H1 (cell line): ENCODE results near the gene PURB.

Experiments used
- ATF2 ChIP-seq: IDR thresholded peaks from 2 replicates; pipeline ENCODE4 v1.6.1; 2012; ENCODE audit warnings: low read length, inconsistent platforms
- BRCA1 ChIP-seq: IDR thresholded peaks from 2 replicates; pipeline ENCODE4 v1.6.1; 2012; ENCODE audit warnings: low read depth, low read length, improper control_type of control experiment
- CBX5 ChIP-seq: fragments of 300-800, 300-1000 bp; sonication (generic); IDR thresholded peaks from 2 replicates; pipeline ENCODE4 v1.7.1; 2016; ENCODE audit warnings: antibody characterized with exemption, low read length, low read depth
- CHD2 ChIP-seq: IDR thresholded peaks from 2 replicates; pipeline ENCODE4 v1.6.1; 2012; ENCODE audit warnings: low read length, improper control_type of control experiment
- HDAC2 ChIP-seq, 2 experiments: fragments of 300-600 bp in 1 of 2; sonication (generic) in 1 of 2; IDR thresholded peaks; 2 replicates each; pipeline ENCODE4 v1.6.1; 2011 to 2012; ENCODE audit warnings: low read depth in 2 of 2, low read length in 2 of 2, mild to moderate bottlenecking in 2 of 2, moderate library complexity in 2 of 2, borderline replicate concordance in 1 of 2, inconsistent platforms in 1 of 2
- MAX ChIP-seq: IDR thresholded peaks from 2 replicates; pipeline ENCODE4 v1.6.1; 2012; ENCODE audit warnings: inconsistent platforms
- RAD21 ChIP-seq, 2 experiments: IDR thresholded peaks in 1 of 2; conservative IDR thresholded peaks in 1 of 2; 2 replicates each; pipeline ENCODE4 v1.6.1; 2011; ENCODE audit warnings: low read depth in 2 of 2, low read length in 2 of 2, improper control_type of control experiment in 1 of 2, inconsistent platforms in 1 of 2, mild to moderate bottlenecking in 1 of 2, moderate library complexity in 1 of 2
- RFX5 ChIP-seq: IDR thresholded peaks from 2 replicates; pipeline ENCODE4 v1.6.1; 2011; ENCODE audit warnings: low read depth, low read length, improper control_type of control experiment, borderline replicate concordance
- SUZ12 ChIP-seq: fragments of 200-600 bp; sonication (generic); IDR thresholded peaks from 2 replicates; pipeline ENCODE4 v1.6.1; 2012; ENCODE audit warnings: mild to moderate bottlenecking, inconsistent platforms, low read length, moderate library complexity, mixed read lengths
- TF ChIP-seq, protein P1 (sequence below), 3 experiments: IDR thresholded peaks; 1 replicate in 2 of 3; 2 replicates in 1 of 3; pipeline versions ENCODE4 v1.5.1 to v1.6.1; 2011; ENCODE audit warnings: low read length in 3 of 3, mild to moderate bottlenecking in 3 of 3, inconsistent platforms in 2 of 3, low read depth in 1 of 3, moderate library complexity in 1 of 3; ENCODE audit not compliant: insufficient read depth in 1 of 3; ENCODE audit errors: control extremely low read depth in 1 of 3

DNA sequence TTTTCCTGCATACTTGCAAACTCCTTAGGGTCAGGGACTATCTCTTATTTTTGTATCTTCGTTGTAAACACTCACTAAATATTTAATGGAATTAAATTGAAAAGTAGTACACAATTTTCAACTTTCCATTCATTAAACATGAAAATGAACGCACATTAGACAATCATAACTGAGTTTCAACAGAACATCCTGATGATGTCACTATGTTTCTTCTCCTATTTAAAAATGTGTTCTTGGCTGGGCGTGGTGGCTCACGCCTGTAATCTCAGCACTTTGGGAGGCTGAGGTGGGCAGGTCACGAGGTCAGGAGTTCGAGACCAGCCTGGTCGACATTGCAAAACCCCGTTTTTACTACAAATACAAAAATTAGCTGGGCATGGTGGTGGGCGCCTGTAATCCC lies 14.1 kb upstream of the PURB start:
- no peak for TF ChIP-seq CHD2
- TF ChIP-seq, protein P1, sequence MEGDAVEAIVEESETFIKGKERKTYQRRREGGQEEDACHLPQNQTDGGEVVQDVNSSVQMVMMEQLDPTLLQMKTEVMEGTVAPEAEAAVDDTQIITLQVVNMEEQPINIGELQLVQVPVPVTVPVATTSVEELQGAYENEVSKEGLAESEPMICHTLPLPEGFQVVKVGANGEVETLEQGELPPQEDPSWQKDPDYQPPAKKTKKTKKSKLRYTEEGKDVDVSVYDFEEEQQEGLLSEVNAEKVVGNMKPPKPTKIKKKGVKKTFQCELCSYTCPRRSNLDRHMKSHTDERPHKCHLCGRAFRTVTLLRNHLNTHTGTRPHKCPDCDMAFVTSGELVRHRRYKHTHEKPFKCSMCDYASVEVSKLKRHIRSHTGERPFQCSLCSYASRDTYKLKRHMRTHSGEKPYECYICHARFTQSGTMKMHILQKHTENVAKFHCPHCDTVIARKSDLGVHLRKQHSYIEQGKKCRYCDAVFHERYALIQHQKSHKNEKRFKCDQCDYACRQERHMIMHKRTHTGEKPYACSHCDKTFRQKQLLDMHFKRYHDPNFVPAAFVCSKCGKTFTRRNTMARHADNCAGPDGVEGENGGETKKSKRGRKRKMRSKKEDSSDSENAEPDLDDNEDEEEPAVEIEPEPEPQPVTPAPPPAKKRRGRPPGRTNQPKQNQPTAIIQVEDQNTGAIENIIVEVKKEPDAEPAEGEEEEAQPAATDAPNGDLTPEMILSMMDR (IDR thresholded peaks at IDR 0.05; ENCODE audit: control extremely low read depth in 1 of 3, insufficient read depth in 1 of 3, low read depth in 1 of 3, low read length in 3 of 3): no peak
- no peak for TF ChIP-seq MAX
- no peak for TF ChIP-seq BRCA1
- TF ChIP-seq CBX5: no peak
- no peak for TF ChIP-seq RFX5
- TF ChIP-seq HDAC2 (IDR thresholded peaks at IDR 0.05; ENCODE audit: borderline replicate concordance in 1 of 2, low read depth in 2 of 2, low read length in 2 of 2): no peak
- no peak for TF ChIP-seq ATF2
- no peak for TF ChIP-seq RAD21 (IDR thresholded peaks at IDR 0.05 in 1 of 2, conservative IDR thresholded peaks at IDR 0.05 in 1 of 2; ENCODE audit: low read depth in 2 of 2, low read length in 2 of 2)
- TF ChIP-seq SUZ12: no peak
